Erythroblast (primary cell): ENCODE results near the gene TMBIM6.
"Not testable (repeated sequence)": the region's sequence is repeated elsewhere in the genome, so short reads cannot be mapped to it uniquely, and the experiment has no call there.

ENCODE experiments used
- DNase-seq, 2 experiments: peaks; one replicate each; lab custom pipeline; 2025; lab: John Stamatoyannopoulos, UW
- GATA1 ChIP-seq: IDR thresholded peaks from 2 replicates; pipeline ENCODE4 v1.6.1; 2011; ENCODE audit warnings: low read depth, mild to moderate bottlenecking, control low read depth, low read length, moderate library complexity
- POLR2A ChIP-seq: IDR thresholded peaks from 2 replicates; pipeline ENCODE4 v1.6.1; 2011; ENCODE audit warnings: mild to moderate bottlenecking, low read length

Gene TMBIM6

DNA sequence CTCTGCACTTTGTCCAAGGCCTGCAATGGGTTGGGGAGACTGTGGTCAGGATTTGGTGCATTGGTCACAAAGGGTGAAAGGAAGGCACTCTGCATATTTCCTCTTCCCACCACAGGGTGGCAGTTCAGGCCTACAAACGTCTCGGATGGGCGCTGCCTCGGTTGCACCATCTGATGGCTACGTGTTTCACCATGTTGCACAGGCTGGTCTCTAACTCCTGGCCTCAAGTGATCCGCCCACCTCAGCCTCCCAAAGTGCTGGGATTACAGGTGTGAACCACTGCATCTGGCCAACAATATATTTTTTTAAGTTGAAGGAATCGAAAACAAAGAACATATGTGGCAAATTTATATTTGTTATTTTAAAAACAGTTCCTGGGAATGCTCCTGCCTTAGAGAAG lies 35.1 kb downstream of the TMBIM6 start:
- DNase-seq: peak; percentile 77 to 91

DNA sequence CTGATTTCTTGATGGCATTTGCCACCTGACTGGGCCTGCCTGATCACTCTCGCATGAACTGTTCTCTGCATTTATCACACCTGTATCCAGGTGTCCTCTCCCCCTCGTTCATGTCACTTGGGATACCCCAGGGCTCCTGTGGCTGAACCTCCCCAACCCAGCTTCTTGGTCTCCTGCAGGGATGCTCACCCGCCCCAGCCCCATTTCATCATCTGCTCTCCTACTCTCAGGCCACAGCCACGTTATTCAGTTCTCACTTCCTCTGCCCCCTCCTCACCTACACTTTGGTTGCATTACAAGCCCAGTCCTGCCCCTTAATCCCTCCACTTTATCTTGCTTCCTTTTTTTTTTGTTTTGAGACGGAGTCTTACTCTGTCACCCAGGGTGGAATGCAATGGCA lies 35.5 kb downstream of the TMBIM6 start:
- no peak for DNase-seq
- TF ChIP-seq GATA1 (no peak), POLR2A (no peak)

More for the DNA sequence above, 35.1 kb downstream of the TMBIM6 start:
- TF ChIP-seq POLR2A: no peak
- no peak for TF ChIP-seq GATA1

DNA sequence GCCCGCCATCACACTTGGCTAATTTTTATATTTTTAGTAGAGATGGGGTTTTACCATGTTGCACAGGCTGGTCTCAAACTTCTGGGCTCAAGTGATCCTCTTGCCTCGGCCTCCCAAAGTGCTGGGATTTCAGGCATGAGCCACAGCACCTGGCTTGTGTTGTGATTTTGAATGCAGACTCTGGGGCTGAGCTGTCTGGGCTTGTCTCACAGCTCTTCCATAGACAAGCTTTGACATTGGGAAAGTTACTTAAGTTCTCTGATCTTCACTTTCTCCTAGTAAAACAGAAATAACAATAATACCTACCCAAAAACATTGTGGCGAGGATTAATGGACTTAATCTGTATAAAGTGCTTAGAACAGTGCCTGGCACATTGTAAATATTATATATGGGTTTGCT lies 36.0 kb downstream of the TMBIM6 start:
- DNase-seq: no peak
- no peak for TF ChIP-seq GATA1
- no peak for TF ChIP-seq POLR2A

DNA sequence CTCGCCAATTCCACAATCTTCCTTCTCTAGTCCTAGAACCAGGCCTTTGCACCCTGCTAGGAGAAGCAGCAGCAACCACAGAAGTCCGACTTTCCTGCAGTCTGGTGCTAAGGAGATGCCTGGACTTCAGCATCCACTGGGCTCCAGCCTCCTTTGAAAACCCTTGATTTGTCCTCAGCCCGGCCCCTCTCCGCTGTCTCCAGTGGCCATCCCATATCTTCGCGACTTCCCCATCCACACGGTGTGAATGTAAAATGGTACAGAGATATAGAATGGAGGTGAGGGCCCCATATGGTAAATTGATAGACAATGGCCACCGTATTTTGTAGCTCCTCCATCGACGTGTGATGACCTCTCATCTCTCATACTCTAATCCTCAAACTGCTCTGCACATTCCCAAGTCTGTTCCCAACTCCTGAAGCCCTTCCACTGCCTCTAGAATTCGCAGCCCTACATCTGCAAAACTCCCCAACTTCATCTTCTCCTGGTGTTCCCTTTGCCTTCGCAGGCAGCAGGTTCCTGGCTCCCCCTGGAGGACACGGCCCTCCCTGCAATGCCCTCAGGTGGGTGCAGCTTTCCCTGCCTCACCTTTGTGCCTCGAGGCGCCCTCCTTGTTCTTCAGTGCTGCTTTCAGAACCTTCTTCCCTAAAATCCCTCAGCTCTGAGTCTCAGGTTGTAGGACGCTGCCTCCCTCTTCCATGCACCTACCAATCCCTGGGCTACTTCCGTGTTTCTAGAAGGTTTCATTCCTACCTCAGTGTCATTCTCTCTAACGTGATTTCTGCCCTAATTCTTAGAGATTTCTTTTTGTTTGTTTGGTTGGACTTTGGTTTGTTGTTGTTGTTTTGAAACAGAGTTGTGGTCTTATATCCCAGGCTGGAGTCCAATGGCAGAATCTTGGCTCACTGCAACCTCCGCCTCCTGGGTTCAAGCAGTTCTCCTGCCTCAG lies 36.7 kb downstream of the TMBIM6 start:
- TF ChIP-seq POLR2A (no peak), GATA1 (no peak)
- peak; percentile 29 to 78 for DNase-seq

DNA sequence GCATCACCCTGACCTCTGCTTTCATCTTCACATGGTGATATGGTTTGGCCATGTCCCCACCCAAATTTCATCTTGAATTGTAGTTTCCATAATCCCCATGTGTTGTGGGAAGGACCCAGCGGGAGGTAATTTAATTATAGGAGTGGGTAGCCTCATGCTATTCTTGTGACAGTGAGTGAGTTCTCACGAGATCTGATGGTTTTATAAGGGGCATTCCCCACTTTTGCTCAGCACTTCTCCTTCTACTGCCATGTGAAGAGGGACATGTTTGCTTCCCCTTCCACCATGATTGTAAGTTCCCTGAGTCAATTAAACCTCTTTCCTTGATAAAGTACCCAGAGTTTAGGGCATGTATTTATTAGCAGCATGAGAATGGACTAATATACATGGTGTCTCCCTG lies 38.2 kb downstream of the TMBIM6 start:
- TF ChIP-seq GATA1 (no peak), POLR2A (no peak)

DNA sequence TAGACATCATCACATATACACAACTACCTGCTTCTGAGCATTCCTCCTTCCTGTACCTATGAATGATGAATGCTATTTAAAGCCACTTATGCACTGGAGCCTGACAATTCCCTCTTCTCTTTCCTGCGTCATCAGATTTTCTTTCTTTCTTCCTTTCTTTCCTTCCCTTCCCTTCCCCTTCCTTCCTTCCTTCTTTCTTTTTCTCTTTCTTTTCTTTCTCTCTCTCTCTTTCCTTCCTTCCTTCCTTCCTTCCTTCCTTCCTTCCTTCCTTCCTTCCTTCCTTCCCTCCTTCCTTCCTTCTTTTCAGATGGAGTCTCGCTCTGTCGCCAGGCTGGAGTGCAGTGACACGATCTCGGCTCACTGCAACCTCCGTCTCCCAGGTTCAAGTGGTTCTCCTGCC lies 39.6 kb downstream of the TMBIM6 start:
- not testable (repeated sequence) for DNase-seq

More for the DNA sequence above, 38.2 kb downstream of the TMBIM6 start:
- DNase-seq: no peak

DNA sequence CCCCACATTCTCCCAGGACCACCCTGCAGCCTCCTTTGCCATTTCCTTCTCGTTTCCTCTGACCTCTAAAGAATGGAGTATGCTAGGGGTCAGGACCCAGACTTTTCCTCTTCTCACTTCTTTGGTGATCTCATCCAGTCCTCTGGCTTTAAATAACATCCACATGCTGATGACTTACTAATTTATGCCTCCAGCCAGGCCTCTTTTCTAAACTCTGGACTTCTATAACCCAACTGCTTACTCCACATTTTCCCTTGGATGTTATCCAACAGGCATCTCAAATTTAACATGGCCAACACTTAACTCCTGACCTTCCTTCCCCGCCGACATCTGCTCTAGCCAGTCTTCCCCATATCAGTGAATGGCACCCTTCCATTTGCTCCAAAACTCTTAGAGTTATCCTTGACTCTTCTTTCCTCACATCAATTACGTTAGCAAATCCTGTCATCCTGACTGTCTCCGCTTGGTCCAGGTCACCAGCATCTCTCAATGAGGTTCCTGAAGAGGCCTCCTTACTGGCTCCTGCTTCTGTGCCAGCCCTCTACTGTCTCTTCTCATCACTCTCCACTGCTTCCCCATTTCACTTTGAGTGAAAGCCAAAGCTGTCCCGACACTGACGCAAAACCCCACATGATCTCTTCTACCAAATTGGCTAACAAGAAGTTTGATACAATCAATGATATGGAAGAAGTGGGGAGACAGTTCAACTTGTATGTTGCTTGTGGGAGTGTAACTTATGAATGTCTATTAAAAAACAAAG lies 42.7 kb downstream of the TMBIM6 start:
- peak in 1 of 2 experiments; percentile 24 for DNase-seq
- no peak for TF ChIP-seq GATA1
- TF ChIP-seq POLR2A: no peak

DNA sequence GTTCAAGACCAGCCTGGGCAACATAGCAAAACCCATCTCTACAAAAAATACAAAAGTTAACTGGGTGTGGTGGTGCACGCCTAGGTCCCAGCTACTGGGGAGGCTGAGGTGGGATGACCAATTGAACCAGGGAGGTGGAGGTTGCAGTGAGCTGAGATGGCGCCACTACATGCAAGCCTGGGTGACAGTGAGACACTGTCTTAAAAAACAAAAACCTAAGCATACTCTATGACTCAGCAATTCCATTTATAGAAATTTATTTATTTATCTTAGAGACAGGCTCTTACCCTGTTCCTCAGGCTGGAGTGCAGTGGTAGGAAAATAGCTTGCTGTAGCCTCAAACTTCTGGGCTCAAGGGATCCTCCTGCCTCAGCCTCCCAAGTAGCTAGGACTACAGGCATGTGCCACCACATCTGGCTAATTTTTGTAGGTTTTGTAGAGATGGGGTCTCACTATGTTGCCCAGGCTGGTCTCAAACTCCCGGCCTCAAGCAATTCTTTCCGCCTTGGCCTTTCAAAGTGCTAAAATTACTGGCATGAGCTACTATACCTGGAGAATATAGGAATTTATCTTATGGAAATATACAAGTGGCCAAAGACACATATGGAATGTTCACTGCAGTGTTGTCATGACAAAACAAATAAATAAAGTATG lies 43.5 kb downstream of the TMBIM6 start:
- TF ChIP-seq POLR2A (no peak), GATA1 (no peak)
- peak in 1 of 2 experiments; percentile 24 for DNase-seq

DNA sequence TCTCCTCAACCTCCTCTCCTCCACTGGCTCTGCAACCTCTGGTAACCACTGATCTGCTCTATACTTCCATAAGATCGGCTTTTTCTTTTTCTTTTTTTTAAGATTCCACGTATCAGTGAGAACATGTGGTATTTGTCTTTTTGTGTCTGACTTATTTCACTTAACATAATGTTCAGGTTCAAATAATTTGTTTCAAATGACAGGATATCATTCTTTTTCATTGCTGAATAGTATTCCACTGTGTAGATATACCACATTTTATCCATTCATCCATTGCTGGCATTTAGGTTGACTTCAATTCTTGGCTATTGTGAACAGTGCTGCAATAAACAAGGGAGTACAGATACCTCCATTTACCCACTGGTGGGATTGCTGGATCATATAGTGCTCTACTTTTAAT lies 46.3 kb downstream of the TMBIM6 start:
- TF ChIP-seq POLR2A: no peak

DNA sequence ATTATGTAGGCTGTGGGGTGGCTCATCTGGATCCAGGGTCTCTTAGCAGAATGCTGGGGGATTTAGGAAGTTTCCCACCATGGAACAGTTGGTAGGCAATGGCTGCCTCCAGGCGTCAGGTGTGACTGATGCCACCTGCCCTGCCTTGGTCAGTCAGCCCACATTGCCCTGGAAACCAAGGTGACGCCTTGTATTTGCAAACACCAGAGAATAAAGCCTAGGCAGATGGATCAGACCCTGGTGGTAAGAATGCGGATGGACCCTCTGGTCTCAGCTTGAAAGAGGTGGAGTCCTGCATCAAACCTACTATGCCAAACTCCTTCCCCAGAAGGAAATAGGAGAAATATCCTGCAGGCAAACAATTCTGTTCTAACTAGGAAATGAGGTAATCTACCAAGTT lies 48.6 kb downstream of the TMBIM6 start:
- TF ChIP-seq GATA1 (no peak), POLR2A (no peak)
- no peak for DNase-seq

More for the DNA sequence above, 46.3 kb downstream of the TMBIM6 start:
- DNase-seq: no peak

DNA sequence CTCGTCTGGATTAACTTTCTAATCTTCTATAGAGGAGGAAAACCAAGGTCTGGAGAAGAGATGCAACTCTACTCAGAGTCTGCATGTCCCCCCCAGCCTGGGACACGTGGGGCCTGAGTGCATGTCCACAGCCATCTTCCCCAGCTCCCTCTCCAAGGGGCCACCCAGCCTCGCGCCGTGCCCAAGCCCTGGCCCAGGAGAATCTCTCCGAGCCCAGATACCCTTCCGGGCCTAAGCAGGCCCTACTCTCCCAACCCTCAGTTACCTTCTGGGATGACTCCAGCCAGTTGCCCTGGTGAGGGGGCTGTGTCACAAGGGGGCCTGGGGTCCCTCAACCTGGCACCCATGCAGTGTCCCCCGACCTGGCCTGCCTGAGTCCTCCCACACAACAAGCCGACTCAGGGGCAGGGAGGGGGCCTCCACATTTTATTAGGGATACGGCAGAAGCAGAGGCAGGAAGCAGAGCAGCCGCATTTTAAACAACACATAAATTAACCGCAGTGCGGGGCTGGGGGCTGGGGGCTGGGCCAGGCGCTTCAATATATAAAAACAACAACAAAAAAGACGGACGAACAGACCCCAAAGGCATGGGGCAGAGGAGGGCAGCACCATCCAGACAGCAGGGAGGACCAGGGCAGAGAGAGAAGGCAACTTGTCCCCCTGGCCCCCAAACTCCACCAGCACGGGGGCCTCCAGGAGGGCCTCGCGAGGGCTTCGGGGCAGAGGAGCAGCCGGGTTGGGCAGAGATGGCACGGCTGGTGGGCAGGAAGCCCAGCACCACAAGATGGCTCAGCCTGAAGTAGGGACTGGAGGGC lies 49.6 kb downstream of the TMBIM6 start:
- TF ChIP-seq GATA1 (no peak), POLR2A (no peak)
- no peak for DNase-seq

DNA sequence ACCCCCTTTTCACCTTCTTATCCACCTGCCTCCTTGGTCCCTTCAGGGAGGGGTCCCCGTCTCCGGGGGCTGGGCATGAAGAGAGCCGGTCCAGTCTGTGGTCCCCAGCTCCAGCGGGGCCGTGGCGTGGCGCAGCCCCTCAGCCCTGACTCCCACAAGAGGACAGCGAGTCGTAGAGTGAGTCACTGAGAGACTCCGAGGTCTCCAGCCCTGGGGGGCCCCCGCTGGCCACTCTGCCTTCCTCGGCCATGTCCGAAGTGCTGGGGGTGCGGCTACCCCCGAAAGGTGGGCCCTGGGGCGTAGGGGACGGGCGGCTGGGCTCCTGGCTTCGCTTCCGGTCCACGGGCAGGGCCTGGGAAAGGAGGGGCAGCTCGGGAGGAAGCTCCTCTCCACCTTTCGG lies 50.3 kb downstream of the TMBIM6 start:
- no peak for DNase-seq
- TF ChIP-seq POLR2A: no peak
- no peak for TF ChIP-seq GATA1

DNA sequence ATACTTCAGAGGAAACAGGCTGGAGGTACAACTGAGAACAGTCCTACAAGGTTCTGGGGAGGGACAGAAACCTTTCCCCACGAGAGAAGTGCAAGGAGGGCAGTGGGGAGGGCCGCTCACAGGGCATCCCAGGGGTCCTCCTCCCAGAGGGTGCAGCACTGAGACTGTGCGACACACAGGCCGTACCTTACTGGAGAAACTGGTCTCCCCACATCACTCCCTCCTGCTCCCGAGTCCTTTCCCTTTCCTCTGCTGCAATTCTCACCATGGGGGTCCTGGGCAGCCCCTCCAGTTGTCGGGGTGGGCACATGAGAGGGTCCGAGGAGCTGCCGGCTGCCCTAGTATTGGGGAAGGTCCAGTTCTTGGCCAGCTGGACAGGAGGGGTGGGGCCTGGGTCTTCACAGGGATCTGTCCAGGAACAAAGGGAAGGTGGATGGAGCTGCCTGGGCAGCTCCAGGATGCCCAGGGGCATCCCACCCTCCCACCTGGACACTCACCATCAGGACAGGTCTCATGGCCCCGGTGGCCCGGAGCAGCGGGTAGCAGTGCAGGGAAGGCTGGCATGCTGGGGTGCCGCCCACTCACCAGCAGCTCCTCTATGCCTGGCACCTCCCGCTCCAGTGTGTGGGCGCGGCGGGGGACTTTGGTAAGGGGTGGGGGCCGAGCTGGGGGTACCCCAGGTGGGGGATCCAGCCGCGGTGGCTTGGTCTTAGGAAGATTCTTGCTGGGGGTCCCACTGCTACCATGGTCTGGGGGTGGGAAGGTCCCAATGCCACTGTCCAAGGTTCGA lies 51.0 kb downstream of the TMBIM6 start:
- no peak for TF ChIP-seq GATA1
- TF ChIP-seq POLR2A: no peak
- no peak for DNase-seq
